GM19468 (cell line): ENCODE measurements around the gene SLC35E3.

Experiments used
- ATAC-seq: cut with Tn5 transposase; IDR thresholded peaks from one replicate; pipeline ENCODE4 v1.9.1; 2021; ENCODE audit warnings: mild to moderate bottlenecking, moderate library complexity, moderate number of reproducible peaks; ENCODE audit not compliant: unreplicated experiment; ENCODE audit errors: extremely low read depth

The SLC35E3 gene

DNA sequence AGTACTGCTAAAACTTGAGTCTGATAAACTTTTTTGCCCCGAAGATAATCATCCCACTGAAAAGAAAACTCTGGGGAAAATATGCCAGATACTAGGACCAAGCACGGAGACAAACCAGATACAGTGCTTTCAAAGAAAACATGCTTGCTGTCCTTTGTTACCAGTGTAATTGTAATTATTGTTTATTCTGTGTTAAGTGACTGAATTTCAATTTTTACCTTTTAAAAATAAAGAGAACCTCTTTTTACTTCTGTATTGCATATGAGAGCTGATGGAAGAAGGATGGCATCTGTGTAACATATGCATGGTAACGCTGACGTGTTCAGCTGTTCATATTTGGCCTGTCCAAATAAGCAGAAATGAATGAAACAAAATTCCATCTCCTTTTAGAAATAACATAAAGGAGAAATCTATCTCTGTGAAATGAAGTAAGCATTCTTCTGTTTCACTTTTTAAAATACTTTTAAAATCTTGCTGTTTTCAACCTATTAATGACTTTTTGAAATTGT, 22.5 kb downstream of the SLC35E3 start:
- ATAC-seq: no peak

DNA sequence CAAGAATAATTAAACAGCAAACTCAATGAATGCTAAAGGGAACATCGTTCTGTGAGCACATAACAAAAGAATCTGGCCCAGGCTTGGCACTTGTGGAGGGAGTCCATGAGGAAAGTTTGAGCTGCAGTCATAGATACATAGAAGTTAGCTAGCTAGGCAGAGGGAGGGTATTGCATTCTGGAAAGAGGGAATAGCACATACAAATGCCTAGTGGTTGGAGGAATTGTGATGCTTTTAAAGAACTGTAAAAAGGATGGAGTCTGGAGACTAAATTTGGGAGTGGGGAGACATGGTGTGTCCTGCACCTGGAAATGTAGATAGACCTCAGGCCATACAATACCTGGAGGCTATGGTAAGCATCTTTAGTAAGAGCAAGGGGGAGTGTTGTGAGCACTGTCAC, 24.0 kb downstream of the SLC35E3 start:
- no peak for ATAC-seq

DNA sequence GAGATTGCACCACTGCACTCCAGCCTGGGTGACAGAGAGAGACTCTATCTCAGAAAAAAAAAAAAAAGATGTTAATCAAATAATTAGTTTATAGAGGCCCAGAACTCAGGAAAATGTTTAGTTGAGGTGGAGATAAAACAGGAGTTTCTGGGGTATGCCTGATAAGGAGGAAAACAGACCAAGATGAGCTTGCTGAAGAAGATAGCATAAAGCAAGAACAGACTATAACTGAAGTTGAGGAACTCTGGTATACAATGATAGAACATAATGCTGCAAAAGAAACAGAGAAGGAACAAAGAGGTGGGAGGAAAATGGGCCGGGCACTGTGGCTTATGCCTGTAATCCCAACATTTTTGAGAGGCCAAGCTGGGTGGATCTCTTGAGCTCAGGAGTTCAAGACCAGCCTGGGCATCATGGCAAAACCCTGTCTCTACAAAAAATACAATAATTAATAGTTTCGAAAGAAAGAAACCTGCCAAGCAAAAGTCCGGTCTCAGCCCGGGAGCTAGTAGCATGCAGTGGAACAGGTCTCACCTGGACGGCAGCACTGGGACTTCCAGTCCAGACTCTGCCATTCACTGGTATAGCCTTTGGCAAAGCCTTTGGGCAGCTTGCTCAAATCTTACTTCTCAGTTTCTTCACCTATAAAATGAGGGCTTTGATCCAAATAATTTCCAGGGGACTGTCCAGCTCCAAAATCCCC, 25.4 kb downstream of the SLC35E3 start:
- no peak for ATAC-seq

DNA sequence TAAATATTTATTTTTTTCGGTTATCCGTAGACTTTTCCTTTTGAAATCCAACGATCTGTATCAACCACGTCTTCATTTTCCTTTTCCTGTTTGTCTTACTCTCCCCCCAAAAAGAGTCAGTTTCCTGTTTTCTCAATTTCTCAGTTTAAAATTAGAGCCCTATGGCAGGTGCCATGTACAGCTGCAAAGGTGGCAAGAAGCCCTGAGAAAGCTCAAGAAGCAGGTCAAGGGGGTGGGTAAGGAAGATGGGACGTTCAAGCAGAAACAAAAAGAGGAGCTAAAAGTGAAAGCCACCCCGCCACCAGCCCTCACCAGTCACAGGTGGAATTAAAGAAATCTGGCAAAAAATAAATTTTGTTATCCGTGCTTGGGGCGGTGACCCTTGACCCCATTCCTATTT, 26.7 kb downstream of the SLC35E3 start:
- no peak for ATAC-seq

DNA sequence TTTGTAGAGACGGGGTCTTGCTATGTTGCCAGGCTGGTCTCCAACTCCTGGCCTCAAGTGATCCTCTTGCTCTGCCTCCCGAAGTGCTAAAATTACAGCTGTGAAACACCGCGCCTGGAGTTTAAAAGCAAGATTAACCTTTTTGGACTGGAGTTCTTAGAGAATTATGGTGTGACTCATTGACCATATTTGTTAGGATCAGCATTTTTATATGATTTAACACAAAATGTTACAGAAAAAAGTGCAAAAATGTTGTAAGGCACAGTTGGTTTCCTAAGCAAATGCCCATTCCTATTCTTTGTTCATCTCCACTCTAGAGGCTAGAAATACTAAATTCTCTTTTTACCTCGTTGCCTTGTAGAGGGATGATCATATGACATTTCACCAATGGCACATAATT, 27.6 kb downstream of the SLC35E3 start:
- ATAC-seq: no peak

DNA sequence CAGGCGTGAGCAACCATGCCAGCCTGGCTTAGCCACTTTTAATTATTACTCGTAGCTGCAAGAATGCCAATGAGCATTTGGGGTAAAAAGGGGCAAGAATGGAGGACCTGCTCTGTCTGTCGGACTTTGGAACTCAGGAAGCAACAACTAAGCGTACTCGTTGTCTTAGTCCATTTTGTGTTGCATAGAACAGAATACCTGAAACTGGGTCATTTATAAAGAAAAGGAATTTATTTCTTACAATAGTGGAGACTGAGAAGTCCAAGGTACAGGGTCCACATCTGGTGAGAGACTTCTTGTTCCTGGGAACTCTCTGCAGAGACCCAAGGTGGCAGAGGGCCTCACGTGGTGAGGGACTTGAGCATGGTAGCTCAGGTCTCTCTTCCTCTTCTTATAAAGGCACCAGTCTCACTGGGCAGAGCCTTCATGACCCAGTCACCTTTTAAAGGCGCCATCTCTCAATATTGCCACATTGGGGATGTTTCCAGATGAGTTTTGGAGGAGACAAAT, 29.2 kb downstream of the SLC35E3 start:
- ATAC-seq: no peak

DNA sequence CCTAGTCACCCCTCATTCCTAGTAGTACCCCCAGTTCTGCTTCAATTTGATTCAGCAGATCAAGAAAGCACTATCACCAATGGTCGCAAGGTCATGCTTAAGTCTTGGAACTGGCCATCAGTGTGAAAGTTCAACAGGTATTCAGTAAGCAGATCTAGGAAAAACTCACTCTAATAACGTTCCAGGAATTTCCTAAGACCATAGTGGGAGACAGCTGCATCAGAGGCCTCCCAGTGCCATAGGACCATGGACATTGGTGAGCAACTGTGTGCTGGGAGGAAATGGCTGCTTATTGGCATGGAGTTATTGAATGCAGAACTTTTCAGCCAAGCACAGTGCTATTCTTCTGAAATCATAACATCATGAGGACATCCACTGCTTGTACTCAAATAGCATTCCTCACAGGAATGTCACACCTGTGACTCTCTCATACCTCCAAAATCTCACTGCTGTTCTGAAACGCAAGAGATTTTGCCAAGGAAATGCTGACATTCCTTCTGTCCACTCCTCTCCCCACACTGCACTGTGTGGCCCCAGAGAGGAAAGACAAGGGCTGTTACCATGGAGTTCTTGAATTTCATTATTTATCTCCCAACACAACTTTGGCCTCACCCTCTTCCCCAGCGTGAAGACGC, 31.1 kb downstream of the SLC35E3 start:
- no peak for ATAC-seq

DNA sequence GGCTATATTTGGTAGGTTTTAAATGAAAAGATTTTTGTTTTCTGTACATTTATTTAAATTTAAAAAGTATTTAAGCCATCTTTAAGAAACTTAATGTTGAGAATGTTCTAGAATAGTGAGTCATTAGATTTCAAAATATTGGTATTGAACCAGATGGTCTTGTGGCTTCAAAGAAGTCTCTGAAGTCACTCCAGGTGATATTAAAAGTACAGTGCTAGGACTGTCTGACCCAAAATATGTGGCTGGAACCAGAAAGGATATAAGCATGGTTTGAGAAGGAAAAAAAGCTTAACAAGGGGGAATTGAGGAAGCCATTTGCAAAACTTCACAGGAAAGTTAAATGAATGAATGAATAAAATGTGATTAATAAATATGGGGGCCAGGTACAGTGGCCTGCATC, 33.3 kb downstream of the SLC35E3 start:
- ATAC-seq: no peak

DNA sequence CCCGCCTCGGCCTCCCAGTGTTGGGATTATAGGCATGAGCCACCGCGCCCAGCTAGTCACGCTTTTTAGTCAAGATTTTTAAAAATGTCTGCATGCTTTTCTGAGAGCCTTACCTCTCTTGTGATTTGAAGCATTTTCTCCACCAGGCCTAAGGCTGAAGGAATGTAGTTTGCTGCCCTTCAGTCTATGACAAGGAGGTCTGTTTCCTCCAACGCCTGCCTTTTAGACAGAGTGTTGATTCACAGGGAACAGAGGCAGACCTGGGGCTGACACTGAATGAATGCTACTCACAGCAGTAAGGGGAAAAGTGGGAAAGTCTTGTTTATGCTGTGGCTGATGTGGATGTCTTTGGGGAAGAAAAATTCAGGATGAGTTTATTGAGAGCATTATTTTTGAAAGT, 34.8 kb downstream of the SLC35E3 start:
- ATAC-seq: no peak

DNA sequence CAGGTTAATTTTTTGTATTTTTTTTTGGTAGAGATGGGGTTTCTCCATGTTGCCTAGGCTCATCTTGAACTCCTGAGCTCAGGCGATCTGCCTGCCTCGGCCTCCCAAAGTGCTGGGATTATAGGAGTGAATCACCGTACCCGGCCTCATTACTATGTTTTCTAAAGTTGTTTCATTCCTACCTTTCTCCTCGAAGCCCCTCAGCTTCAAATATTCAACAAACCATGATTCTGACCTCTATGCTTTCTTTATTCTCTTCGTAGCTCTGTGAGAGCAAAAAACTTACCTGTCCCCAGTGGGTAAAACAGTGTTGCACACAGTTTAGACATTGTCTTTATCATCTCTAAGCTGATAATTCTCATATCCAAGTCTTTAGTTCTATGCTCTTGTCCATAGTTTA, 35.8 kb downstream of the SLC35E3 start:
- no peak for ATAC-seq

DNA sequence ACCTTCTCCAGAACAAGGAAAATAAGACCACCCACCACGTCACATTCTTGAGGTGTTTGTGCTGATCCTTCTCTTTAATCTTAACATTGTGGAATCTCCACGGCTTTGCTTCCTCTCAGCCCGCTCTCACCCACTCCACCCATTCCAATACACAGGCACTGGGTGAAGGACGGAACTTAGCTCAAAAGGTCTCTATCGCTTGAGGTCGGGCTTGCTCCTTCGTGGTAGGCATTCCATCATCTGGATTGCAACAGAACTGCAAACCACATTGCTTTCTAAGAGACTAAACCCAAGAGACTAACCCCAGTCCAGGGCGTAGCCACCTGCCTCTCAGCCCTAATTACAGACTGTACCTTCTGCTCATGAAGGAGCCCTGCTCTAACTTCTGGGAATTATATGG, 38.0 kb downstream of the SLC35E3 start:
- no peak for ATAC-seq

DNA sequence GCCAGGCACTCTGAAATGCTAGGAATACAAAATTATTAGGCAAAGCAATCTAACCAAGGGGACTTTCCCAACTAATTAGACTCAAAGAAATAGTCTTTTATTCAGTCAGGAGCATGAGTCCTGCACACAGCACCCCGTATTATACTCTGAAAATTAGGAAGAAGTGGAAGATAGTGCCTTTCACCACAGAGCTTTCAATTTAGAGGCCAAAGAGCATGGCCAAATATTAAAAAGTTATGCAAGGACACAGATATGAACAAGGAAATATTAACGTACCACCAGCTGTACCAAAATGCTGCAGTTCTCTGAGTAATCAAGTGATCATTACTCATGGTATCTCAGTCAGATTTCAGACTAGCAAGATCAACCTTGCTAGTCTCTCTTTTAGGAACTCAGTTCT, 39.4 kb downstream of the SLC35E3 start:
- ATAC-seq: no peak

DNA sequence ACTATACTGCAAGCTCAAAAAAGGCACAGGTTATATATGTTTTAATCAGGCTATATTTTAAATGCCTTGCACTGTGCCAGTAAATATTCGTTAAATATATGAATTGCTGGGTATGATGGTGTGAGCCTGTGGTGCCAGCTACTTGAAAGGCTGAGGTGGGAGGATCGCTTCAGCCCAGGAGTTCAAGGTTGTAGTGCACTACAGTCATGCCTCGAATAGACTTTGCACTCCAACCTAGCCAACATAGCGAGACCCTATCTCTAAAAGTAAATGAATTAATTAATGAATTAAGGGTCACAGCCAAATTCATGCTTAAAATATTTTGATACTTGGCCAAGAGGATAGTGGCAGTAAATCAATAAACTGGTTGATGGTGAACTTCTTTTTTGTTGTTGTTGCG, 39.8 kb downstream of the SLC35E3 start:
- no peak for ATAC-seq

DNA sequence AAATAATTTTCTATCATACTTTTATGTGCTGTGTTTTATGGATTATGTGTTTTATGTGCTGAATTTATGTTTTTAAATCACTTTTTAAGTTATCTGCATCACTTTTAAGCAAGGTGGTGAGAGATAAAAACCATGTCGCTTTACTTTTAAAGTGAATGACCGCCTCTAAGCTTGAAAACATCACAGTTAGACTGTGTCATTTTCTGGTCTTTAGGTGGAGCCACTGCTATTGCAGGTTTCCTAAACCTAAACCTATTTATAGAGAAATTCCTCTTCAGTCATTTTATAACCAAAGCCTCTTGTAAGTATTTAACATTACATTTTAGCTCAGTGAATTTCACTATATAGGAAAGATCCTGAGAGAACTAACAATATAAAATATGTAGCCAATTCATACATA, 41.0 kb downstream of the SLC35E3 start:
- ATAC-seq: no peak

DNA sequence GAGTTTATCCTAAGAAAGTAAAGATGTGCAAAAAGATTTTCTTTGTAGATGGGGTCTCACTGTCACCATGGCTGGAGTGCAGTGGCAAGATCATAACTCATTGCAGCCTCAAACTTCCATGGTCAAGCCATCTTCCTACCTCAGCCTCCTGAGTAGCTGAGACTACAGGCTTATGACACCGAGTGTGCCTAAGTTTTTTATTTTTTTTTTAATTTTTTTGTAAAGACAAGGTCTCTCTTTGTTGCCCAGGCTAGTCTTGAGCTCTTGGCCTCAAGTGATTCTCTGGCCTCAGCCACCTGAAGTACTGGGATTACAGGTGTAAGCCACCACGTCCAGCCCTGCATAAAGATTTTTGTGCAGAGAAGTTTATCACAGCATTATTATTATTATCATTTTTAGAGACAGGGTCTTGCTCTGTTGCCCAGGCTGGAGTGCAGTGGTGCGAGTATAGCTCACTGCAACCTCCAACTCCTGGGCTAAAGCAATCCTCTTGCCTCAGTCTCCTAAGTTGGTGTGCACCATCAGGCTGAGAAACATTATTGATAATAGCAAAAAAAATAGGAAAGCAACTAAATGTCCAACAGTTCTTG, 42.7 kb downstream of the SLC35E3 start:
- ATAC-seq: no peak

DNA sequence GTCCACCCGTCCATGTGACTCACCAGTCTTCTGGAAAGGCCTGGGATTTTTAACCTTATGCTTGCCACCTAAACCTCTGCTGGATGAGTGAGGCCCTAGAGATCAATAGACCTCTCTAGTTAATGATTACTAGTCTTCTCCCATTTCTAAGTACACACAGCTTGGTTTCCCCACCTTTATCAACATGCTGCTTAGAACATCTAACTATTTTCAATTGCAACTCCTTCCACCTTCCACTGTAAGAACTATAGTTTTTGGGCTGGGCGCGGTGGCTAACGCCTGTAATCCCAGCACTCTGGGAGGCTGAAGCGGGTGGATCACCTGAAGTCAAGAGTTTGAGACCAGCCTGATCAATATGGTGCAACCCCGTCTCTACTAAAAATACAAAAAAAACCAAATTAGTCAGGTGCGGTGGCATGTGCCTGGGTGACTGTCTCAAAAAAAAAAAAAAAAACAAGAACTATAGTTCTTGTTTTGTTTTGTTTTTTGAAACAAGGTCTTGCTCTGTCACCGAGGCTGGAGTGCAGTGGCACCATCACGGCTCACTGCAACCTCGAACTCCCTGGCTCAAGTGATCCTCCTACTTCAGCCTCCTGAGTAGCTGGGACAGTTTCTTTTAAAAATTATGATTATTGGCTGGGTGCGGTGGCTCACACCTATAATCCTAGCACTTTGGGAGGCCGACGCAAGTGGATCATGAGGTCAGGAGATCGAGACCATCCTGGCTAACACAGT, 43.3 kb downstream of the SLC35E3 start:
- no peak for ATAC-seq

DNA sequence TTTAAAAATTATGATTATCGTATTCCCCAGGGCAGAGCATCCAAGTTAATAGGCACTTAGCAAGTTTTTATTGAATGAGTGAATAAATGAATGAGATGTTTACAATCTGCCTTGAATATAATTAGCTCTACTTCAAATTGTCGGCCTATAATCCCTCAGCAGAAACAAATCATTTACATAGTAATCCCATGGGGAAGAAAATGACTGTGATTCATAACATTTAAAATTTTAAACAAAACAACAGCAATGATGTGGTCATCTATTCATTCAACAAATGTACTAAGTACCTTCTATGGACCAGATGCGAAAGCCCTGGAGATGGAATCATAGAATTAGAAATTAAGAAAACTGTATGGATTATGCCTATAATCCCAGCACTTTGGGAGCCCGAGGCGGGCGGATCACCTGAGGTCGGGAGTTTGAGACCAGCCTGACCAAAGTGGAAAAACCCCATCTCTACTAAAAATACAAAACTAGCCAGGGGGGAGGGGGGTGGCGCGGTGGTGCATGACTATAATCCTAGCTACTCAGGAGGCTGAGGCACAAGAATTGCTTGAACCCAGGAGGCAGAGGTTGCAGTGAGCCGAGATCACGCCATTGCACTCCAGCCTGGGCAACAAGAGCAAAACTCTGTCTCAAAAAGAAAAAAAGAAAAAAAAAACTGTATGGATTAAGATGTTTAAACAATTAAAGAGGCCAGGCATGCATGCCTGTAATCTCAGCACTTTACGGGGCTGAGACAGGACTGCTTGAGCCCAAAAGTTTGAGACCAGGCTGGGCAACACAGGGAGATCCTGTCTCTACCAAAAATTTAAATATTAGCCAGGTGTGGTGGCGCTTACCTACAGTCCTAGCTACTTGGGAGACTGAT, 44.3 kb downstream of the SLC35E3 start:
- no peak for ATAC-seq

DNA sequence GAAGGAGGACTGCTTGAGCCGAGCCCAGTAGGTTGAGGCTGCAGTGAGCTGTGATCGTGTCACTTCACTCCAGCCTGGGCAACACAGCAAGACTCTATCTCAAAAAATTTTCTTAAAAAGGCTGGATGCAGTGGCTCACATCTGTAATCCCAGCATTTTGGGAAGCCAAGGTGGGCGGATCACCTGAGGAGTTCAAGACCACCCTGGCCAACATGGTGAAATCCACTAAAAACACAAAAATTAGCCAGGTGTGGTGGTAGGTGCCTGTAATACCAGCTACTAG, 44.9 kb downstream of the SLC35E3 start:
- ATAC-seq: no peak

DNA sequence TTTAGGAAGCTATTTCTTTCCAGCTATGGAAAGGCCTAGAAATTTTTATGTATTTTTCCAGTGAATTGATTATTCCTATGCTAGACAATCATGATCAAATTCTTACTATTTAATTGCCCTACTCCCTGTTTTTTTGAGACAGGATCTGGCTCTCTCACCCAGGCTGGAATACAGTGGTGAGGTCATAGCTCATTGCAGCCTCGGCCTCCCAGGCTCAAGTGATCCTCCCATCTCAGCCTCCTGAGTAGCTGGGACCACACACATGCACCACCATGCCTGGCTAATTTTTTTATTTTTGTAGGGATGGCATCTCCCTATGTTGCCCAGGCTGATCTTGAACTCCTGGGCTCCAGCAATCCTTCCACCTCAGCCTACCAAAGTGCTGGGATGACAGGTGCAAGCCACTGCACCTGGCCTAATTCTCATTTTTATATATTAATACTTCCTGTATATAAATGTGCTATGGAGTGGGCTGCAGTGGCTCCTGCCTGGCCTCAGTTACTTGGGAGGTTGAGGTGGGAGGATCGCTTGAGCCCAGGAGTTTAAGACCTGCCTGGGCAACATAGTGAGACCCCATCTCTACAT, 46.0 kb downstream of the SLC35E3 start:
- ATAC-seq: no peak

DNA sequence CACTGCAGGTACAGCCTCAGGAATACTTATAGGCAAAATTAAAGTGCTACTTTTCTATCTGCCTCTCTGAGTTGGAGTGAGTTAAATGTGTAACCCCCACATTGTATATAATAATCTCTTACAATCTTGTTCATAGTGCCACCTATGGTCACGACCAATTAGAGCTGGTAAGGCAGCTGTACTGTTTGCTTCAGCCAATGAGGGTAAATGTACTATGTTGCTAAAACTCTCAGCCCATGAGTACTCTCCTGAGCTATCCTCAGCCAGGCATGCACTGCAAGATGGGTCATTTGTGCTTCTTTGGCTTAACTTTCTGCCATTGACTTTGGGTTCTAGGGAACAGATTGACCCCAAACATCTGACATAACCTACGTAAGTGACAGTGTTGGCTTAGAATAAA, 47.0 kb downstream of the SLC35E3 start:
- ATAC-seq: peak; percentile 77
